ENCODE data around the gene OAS3. TPM values are rescaled to one million over a fixed set of nuclear protein-coding genes. Genes with fewer than 3 reads are reported as not detected.
"Not testable (repeated sequence)": the region's sequence is repeated elsewhere in the genome, so short reads cannot be mapped to it uniquely, and the experiment has no call there.

Gene OAS3
- total RNA-seq, 1 donor from 2014 or later = 65.8 TPM

DNA sequence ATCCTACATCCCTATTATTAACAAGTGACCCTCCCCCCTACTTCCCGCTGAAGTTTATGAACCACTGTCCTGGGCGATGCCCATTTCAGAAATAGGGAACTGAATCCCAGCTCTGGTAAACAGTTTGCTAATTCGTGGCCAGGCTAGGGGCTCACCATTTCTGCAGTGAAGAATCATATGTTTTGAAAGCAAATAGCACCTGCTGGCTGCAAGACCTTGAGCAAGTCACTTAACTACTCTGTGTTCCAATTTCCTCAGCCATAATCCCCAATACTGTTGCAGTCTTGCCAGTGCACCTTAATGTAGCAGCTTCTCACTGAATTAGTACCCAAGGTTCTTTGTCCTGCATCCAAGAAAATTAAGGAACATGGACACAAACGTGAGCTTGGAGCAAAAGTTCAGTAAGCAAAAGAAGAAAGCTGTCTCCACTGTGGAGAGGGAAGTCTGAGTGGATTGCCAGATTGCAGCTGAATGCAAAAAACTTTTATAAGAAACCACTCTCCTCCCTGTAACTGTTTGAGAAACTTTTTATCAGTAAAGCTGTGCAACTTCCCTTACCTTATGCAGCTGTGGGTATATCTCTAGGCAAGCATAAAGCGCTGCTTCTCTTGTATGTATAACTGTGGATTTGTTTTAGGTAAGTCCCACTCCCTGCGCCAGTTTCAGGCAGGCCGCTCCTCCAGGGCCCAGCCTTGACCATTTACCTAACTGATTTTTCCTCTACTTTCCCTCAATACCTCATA lies 30.7 kb upstream of the OAS3 start:
- ATAC-seq (peak; percentile 74 to 85), DNase-seq (no peak)
- no peaks in the 10 kb centered on the region for H3K36me3 ChIP-seq
- intact Hi-C loops (cut with DNase I) = no loop called here
- peaks cover 36% of the 10 kb centered on the region for H3K4me1 ChIP-seq
- peaks cover under 1% of the 10 kb centered on the region for H3K9me3 ChIP-seq
- peak overlapping the region; percentile 57 for H3K4me3 ChIP-seq
- no peaks in the 10 kb centered on the region for H3K27me3 ChIP-seq (ENCODE audit: low read depth)
- H3K27ac ChIP-seq = peak overlapping the region; percentile 78
- TF ChIP-seq, protein P1, sequence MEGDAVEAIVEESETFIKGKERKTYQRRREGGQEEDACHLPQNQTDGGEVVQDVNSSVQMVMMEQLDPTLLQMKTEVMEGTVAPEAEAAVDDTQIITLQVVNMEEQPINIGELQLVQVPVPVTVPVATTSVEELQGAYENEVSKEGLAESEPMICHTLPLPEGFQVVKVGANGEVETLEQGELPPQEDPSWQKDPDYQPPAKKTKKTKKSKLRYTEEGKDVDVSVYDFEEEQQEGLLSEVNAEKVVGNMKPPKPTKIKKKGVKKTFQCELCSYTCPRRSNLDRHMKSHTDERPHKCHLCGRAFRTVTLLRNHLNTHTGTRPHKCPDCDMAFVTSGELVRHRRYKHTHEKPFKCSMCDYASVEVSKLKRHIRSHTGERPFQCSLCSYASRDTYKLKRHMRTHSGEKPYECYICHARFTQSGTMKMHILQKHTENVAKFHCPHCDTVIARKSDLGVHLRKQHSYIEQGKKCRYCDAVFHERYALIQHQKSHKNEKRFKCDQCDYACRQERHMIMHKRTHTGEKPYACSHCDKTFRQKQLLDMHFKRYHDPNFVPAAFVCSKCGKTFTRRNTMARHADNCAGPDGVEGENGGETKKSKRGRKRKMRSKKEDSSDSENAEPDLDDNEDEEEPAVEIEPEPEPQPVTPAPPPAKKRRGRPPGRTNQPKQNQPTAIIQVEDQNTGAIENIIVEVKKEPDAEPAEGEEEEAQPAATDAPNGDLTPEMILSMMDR (IDR thresholded peaks at IDR 0.05) = no peak

DNA sequence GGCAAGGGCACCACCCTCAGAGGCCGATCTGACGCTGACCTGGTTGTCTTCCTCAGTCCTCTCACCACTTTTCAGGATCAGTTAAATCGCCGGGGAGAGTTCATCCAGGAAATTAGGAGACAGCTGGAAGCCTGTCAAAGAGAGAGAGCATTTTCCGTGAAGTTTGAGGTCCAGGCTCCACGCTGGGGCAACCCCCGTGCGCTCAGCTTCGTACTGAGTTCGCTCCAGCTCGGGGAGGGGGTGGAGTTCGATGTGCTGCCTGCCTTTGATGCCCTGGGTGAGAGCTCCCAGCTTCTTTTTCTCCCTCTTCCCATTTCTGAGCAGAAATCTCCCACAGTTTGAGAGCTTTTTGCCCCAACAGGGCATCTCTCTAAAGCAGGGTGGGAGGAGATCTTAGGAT lies 29.7 kb upstream of the OAS3 start:
- peaks cover 36% of the 10 kb centered on the region for H3K4me1 ChIP-seq
- H3K9me3 ChIP-seq = peaks cover 10% of the 10 kb centered on the region
- DNase-seq (no peak), ATAC-seq (no peak)
- peak overlapping the region; percentile 57 for H3K4me3 ChIP-seq
- no peak overlapping the region for H3K27ac ChIP-seq
- H3K27me3 ChIP-seq (ENCODE audit: low read depth) = no peaks in the 10 kb centered on the region
- intact Hi-C loops (cut with DNase I) = no loop called here
- TF ChIP-seq, protein P1 (IDR thresholded peaks at IDR 0.05) = no peak
- H3K36me3 ChIP-seq = no peaks in the 10 kb centered on the region

DNA sequence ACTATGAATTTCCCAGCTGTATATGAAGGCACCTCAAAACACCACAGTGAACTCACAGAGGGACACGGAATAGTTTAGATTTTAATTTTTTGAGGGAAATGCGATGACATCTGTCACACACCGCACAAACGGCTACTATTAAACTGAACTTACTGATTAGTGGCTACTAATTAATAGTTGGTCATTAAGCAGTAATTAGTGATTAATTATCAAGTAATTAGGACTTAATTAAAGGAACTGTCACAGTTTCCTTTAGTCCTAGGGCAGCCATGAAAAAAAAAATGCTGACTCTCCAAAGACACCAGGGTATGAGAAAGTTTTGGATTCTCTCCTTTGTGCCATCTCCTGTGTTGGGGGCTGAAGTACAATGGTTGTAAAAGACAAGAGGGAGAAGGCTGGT lies 28.6 kb upstream of the OAS3 start:
- no peak for DNase-seq
- TF ChIP-seq, protein P1 (IDR thresholded peaks at IDR 0.05) = no peak
- no peak for ATAC-seq
- Histone ChIP-seq H3K4me3 (no peak overlapping the region), H3K4me1 (peaks cover 31% of the 10 kb centered on the region), H3K36me3 (no peaks in the 10 kb centered on the region), H3K27me3 (ENCODE audit: low read depth) (no peaks in the 10 kb centered on the region), H3K27ac (no peak overlapping the region), H3K9me3 (peaks cover 12% of the 10 kb centered on the region)
- intact Hi-C loops (cut with DNase I) = no loop called here

DNA sequence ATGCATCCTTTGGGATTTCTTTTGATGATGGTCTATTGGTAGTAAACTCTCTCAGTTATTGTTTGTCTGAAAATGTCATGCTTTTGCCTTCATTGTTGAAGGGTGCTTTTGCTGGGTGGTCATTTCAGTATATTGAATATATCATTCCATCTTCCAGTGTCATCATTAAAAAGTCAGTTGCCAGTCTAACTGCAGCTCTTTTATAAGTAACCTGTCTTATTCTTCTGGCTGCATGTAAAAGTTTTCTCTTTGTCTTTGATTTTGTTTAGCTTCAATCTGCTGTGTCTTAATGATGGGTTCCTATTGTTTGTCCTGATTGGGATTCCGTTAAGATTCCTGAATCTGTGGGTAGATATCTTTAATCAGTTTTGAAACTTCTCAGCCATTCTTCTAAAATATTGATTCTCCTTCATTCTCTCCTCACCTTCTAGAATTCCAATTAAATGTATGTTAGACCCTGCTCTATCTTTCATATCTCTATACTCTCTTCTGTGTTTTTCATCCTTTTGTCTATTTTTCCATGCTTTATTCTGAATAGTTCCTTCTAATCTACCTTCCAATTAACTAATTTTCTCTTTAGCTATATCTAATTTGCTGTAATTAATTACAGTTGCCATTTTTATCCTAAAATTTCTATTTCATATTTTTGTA lies 25.1 kb upstream of the OAS3 start:
- intact Hi-C loops (cut with DNase I) = no loop called here
- no peaks in the 10 kb centered on the region for H3K27me3 ChIP-seq (ENCODE audit: low read depth)
- H3K9me3 ChIP-seq = peaks cover 12% of the 10 kb centered on the region
- TF ChIP-seq, protein P1 (IDR thresholded peaks at IDR 0.05) = no peak
- no peak overlapping the region for H3K4me3 ChIP-seq
- ATAC-seq (no peak), DNase-seq (no peak)
- H3K4me1 ChIP-seq = peaks cover 10% of the 10 kb centered on the region
- no peak overlapping the region for H3K27ac ChIP-seq
- peaks cover 19% of the 10 kb centered on the region for H3K36me3 ChIP-seq

DNA sequence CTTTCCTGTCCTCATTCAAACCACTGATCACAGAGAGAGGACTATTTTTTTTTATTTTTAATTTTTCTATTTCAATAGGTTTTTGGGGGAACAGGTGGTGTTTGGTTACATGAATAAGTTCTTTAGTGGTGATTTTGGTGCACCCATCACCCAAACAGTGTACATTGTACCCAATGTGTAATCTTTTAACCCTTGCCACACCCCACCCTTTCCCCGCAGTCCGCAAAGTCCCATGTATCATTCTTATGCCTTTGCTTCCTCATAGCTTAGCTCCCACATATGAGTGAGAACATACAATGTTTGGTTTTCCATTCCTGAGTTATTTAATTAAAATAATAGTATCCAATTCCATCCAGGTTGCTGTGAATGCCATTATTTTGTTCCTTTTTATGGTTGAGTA lies 24.4 kb upstream of the OAS3 start:
- H3K9me3 ChIP-seq = peaks cover 12% of the 10 kb centered on the region
- H3K27ac ChIP-seq; H3K4me3 ChIP-seq; ATAC-seq; H3K4me1 ChIP-seq; DNase-seq; intact Hi-C loops (cut with DNase I); H3K27me3 ChIP-seq (ENCODE audit: low read depth): not testable (repeated sequence)
- H3K36me3 ChIP-seq = peaks cover 26% of the 10 kb centered on the region

DNA sequence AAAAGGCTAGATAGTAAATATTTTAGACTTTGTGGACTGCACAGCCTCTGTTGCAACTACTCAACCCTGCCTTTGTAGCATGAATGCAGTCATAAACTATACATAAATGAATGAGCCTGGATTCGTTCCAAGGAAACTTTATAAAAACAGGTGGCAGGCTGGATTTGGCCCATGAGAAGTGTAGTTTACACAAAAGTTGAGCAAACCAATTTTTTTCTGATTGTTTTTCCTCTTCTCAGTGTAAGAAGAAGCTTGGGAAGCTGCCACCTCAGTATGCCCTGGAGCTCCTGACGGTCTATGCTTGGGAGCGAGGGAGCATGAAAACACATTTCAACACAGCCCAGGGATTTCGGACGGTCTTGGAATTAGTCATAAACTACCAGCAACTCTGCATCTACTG lies 22.0 kb upstream of the OAS3 start:
- H3K27me3 ChIP-seq (ENCODE audit: low read depth) = no peaks in the 10 kb centered on the region
- H3K27ac ChIP-seq = no peak overlapping the region
- DNase-seq = no peak
- TF ChIP-seq, protein P1 (IDR thresholded peaks at IDR 0.05) = no peak
- H3K36me3 ChIP-seq = peaks cover 50% of the 10 kb centered on the region
- no peak overlapping the region for H3K4me3 ChIP-seq
- intact Hi-C loops (cut with DNase I) = no loop called here
- H3K4me1 ChIP-seq = no peaks in the 10 kb centered on the region
- H3K9me3 ChIP-seq = peaks cover 12% of the 10 kb centered on the region
- peak in 1 of 2 donors; percentile 46 for ATAC-seq
